Muscle layer of colon (tissue), 2 donors: Measurements from ENCODE around the gene CNOT6L.
"Not testable (repeated sequence)": the region's sequence is repeated elsewhere in the genome, so short reads cannot be mapped to it uniquely, and the experiment has no call there.

ENCODE experiments used
- H3K27ac ChIP-seq: one replicate; pipeline ENCODE4 v1.7.0; 2013; ENCODE audit warnings: low read depth, mild to moderate bottlenecking, low read length, moderate library complexity
- H3K27me3 ChIP-seq, 2 donors: one replicate each; pipeline ENCODE4 v1.7.0; 2013; ENCODE audit warnings: low read length in 2 of 2, mild to moderate bottlenecking in 2 of 2; ENCODE audit not compliant: insufficient read depth in 2 of 2, control insufficient read depth in 1 of 2
- H3K36me3 ChIP-seq: one replicate; pipeline ENCODE4 v1.7.0; 2013; ENCODE audit warnings: mild to moderate bottlenecking, low read length; ENCODE audit not compliant: insufficient read depth
- H3K4me1 ChIP-seq: one replicate; pipeline ENCODE4 v1.7.0; 2013; ENCODE audit warnings: mild to moderate bottlenecking, low read length; ENCODE audit not compliant: insufficient read depth
- H3K4me3 ChIP-seq, 2 donors: one replicate each; pipeline ENCODE4 v1.7.0; 2013; ENCODE audit warnings: low read length in 2 of 2, low read depth in 1 of 2, mild to moderate bottlenecking in 1 of 2, moderate library complexity in 1 of 2
- H3K9ac ChIP-seq: one replicate; pipeline ENCODE4 v1.7.0; 2013; ENCODE audit warnings: low read length
- H3K9me3 ChIP-seq: one replicate; pipeline ENCODE4 v1.7.0; 2013; ENCODE audit warnings: mild to moderate bottlenecking, low read length
- donor health status: abdominal sarcoma.
- donor health status: Adenocarcinoma of cecum.

Gene CNOT6L

DNA sequence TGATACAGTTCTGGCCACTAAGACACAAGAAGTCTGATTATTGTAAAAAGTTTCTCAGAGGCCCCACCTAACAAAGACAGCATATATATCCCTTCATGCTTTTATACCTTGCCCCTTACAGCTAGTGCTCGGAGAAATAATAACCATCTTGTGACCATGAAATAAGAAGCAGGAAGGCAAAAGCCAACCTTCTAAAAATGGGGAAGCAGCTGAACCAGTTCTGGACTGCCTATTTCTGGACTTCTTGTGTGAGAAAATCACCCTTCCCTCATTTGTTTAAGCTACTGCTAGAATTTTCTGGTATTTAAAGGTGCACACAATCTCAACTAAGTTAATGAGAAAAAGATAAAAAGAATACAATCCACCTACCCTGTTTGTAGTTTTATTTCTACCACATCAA, 87.5 kb downstream of the CNOT6L start:
- Histone ChIP-seq H3K27ac (no peak overlapping the region), H3K9ac (no peak overlapping the region), H3K4me1 (no peaks in the 10 kb centered on the region), H3K4me3 (no peak overlapping the region), H3K9me3 (no peaks in the 10 kb centered on the region), H3K27me3 (no peaks in the 10 kb centered on the region), H3K36me3 (peaks cover 9% of the 10 kb centered on the region)

DNA sequence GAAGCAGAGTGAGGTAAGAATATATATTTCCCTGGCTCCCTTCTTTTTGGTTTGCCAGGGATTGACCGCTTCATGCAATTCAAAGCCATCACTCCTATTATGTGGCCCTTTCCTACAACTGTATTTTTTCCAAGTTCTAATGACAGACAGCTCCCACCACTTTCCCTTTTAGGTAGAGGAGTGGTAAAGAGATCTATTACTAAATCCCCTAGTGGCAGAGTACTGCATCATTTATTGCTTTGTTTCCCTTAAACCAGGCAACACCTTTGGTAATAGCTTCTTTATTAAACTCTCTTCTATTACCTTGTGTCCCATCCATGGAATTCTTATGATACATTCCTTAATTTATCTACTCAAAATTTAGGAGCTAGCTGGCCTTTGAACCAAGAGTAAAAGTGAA, 90.7 kb downstream of the CNOT6L start:
- Histone ChIP-seq H3K4me1 (no peaks in the 10 kb centered on the region), H3K4me3 (no peak overlapping the region), H3K9me3 (no peaks in the 10 kb centered on the region), H3K27ac (no peak overlapping the region), H3K27me3 (no peaks in the 10 kb centered on the region), H3K36me3 (peaks cover 22% of the 10 kb centered on the region), H3K9ac (no peak overlapping the region)

DNA sequence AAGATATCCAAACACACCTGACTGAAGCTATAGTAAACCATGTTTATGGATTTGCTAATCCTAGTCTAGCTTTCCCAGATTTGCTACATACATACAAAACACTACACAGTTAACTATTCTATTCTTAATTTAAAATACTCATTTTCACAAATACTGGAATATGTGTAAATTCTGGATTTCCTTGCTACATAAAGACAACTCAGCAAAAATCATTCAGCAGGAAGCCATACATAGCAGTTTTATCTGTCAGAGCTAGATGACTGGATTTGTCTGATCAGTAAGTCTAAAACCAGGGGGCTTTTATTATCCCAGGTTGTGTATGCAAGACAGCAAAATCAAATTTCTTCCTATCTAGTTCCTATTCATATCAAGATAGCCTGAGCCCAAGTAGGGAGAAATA, 98.1 kb downstream of the CNOT6L start:
- Histone ChIP-seq H3K27ac (no peak overlapping the region), H3K9ac (no peak overlapping the region), H3K4me3 (no peak overlapping the region), H3K36me3 (peaks cover 18% of the 10 kb centered on the region), H3K9me3 (no peaks in the 10 kb centered on the region), H3K4me1 (no peaks in the 10 kb centered on the region), H3K27me3 (no peaks in the 10 kb centered on the region)

DNA sequence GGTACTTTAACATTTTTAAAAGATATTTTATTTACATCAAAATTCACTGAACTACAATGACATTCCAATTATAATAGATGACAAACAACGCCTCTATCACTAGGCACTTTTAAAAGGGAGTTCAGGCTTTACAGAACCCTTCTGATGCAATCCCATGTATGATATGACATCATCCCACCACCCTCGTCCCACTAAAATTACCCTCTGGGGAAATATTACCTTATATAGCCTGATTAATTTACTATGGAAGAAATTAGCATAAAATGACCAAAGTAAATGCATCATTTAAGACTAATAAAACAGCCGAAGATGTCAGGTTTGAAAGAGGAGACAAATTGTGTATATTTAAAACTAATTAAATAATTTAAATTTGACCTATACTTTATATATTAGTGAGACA, 100.7 kb downstream of the CNOT6L start:
- not testable (repeated sequence) for H3K4me1 ChIP-seq, H3K36me3 ChIP-seq, H3K27ac ChIP-seq

GRCh38 chr4:77715414-77716290, 103.5 kb downstream of the CNOT6L start:
- H3K4me3 ChIP-seq, result no peak overlapping the region
- H3K27ac ChIP-seq, result no peak overlapping the region
- no peaks in the 10 kb centered on the region for H3K9me3 ChIP-seq
- no peaks in the 10 kb centered on the region for H3K27me3 ChIP-seq
- H3K36me3 ChIP-seq, result no peaks in the 10 kb centered on the region
- no peak overlapping the region for H3K9ac ChIP-seq
- H3K4me1 ChIP-seq, result no peaks in the 10 kb centered on the region

More for the DNA sequence above, 100.7 kb downstream of the CNOT6L start:
- H3K9me3 ChIP-seq, H3K27me3 ChIP-seq, H3K9ac ChIP-seq, H3K4me3 ChIP-seq: not testable (repeated sequence)

- H3K4me1 ChIP-seq, result no peaks in the 10 kb centered on the region
- no peak overlapping the region for H3K9ac ChIP-seq
- H3K36me3 ChIP-seq, result no peaks in the 10 kb centered on the region
Observed at GRCh38 chr4:77714514-77714913, 104.7 kb downstream of the CNOT6L start.

DNA sequence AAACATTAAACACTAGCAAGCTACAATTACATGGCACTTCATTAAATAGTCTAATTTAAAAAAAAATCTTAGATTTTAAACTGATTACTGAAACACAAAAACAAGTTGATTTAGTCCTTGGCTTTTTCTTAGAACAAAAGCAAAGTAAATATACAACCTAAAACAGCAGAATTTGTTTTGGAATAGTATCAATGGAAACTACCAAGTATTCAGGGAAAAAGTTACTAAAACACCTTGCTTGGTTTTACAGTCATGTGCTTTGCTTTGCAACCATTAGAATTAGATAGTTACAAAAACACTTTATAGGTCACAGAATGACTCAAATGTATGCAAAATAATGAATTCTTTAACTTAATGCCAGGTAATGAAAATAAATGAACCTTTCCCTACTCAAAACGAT, 105.3 kb downstream of the CNOT6L start:
- Histone ChIP-seq H3K27me3 (no peaks in the 10 kb centered on the region), H3K4me3 (no peak overlapping the region), H3K36me3 (no peaks in the 10 kb centered on the region), H3K9ac (no peak overlapping the region), H3K9me3 (no peaks in the 10 kb centered on the region), H3K4me1 (no peaks in the 10 kb centered on the region), H3K27ac (no peak overlapping the region)

More at GRCh38 chr4:77714514-77714913, 104.7 kb downstream of the CNOT6L start:
- Histone ChIP-seq H3K4me3 (no peak overlapping the region), H3K9me3 (no peaks in the 10 kb centered on the region), H3K27ac (no peak overlapping the region), H3K27me3 (no peaks in the 10 kb centered on the region)

- Histone ChIP-seq H3K36me3 (no peaks in the 10 kb centered on the region), H3K9ac (no peak overlapping the region), H3K27ac (no peak overlapping the region), H3K27me3 (no peaks in the 10 kb centered on the region), H3K4me3 (no peak overlapping the region), H3K4me1 (no peaks in the 10 kb centered on the region), H3K9me3 (no peaks in the 10 kb centered on the region)
Observed at GRCh38 chr4:77712675-77713074, 106.5 kb downstream of the CNOT6L start.

- Histone ChIP-seq H3K4me3 (no peak overlapping the region), H3K27ac (no peak overlapping the region), H3K4me1 (no peaks in the 10 kb centered on the region), H3K9ac (no peak overlapping the region), H3K9me3 (no peaks in the 10 kb centered on the region), H3K36me3 (no peaks in the 10 kb centered on the region), H3K27me3 (no peaks in the 10 kb centered on the region)
Observed at GRCh38 chr4:77711469-77711868, 107.7 kb downstream of the CNOT6L start.

- no peaks in the 10 kb centered on the region for H3K9me3 ChIP-seq
- H3K9ac ChIP-seq, result no peak overlapping the region
- H3K36me3 ChIP-seq, result no peaks in the 10 kb centered on the region
- H3K27ac ChIP-seq, result no peak overlapping the region
- H3K4me1 ChIP-seq, result no peaks in the 10 kb centered on the region
- no peaks in the 10 kb centered on the region for H3K27me3 ChIP-seq
- H3K4me3 ChIP-seq, result no peak overlapping the region
Observed at GRCh38 chr4:77710684-77711083, 108.5 kb downstream of the CNOT6L start.

GRCh38 chr4:77710059-77710458, 109.1 kb downstream of the CNOT6L start:
- Histone ChIP-seq H3K27ac (no peak overlapping the region), H3K4me1 (no peaks in the 10 kb centered on the region), H3K9ac (no peak overlapping the region), H3K4me3 (no peak overlapping the region), H3K36me3 (no peaks in the 10 kb centered on the region), H3K9me3 (no peaks in the 10 kb centered on the region), H3K27me3 (no peaks in the 10 kb centered on the region)

DNA sequence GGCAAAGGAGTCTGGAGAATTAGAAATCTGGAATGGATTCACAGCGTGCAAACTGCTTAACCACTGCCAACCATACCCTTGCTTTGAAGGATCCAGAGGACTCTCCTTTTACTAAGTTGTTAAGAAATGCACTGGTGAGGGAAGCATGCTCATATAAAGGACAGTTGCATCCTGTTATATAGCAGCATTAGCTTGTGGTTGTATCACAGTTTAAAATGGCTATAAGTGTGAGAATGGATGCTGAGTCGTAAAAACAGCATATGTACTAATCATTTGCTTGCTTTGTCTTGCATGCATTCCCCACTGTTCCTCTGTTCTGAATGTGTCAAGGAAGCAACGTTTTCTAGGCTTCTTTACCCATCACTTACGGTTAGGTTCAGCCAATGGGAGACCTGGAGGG, 112.5 kb downstream of the CNOT6L start:
- H3K4me3 ChIP-seq, result no peak overlapping the region
- H3K9ac ChIP-seq, result no peak overlapping the region
- H3K27ac ChIP-seq, result no peak overlapping the region
- H3K9me3 ChIP-seq, result no peaks in the 10 kb centered on the region
- no peaks in the 10 kb centered on the region for H3K4me1 ChIP-seq
- no peaks in the 10 kb centered on the region for H3K27me3 ChIP-seq
- H3K36me3 ChIP-seq, result no peaks in the 10 kb centered on the region
